HG03064 (cell line): Measurements from ENCODE around the gene COL5A1.
"Not testable (repeated sequence)": the region's sequence is repeated elsewhere in the genome, so short reads cannot be mapped to it uniquely, and the experiment has no call there.

Experiments
- ATAC-seq: cut with Tn5 transposase; IDR thresholded peaks from one replicate; pipeline ENCODE4 v1.9.1; 2021; ENCODE audit warnings: low read depth; ENCODE audit not compliant: unreplicated experiment

The COL5A1 gene

DNA sequence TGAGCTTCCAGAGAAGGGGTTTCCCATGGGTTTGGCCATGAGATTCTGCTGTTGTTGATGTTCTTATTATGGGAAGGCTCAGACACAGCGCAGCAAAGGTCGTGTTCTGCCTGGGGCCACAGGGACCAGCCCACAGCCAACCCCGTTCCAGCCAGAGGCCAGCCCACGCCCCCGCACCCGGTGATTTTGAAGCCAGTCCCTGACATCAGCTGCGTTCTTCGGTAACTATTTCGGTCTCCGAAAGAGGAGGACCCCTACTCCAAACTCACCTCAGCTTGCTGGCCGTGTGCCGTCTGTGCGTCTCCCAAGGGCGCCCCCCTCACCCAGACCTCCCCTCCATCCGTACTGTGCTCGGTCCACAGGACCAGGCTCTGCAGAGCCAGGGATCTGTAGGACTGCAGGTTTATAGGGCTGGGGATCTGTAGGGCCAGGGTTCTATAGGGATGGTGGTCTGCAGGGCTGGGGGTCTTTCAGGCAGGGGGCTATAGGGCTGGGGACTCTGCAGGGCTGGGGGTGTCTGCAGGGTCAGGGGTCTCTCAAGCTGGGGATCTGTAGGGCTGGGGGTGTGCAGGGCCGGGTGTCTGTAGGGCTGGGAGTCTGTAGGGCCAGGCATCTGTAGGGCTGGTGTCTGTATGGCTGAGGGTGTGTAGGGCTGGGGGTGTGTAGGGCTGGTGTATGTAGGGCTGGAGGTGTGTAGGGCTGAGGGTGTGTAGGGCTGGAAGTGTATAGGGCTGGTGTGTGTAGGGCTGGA is 11.8 kb downstream of the COL5A1 start:
- ATAC-seq = no peak

DNA sequence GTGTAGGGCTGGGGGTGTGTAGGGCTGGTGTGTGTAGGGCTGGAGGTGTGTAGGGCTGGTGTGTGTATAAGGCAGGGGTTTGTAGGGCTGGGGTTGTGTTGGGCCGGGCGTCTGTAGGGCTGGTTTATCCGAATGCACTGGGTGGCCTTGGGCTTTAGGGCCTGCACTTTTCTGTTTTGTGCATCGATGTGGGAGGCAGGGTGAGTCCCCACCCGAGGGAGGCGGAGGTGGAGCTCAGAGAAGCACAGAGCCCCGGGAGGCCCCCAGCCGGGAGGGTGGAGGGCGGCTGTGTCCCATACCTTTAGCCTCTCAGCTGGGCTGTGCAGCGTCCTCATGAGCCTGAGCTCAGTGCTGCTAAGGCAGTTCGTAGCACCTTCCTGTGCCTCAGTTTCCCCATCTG is 13.5 kb downstream of the COL5A1 start:
- no peak for ATAC-seq

GRCh38 chr9:134655586-134656333 is 14.2 kb downstream of the COL5A1 start:
- no peak for ATAC-seq

- ATAC-seq = no peak
Measured at GRCh38 chr9:134656334-134657006, 14.9 kb downstream of the COL5A1 start.

DNA sequence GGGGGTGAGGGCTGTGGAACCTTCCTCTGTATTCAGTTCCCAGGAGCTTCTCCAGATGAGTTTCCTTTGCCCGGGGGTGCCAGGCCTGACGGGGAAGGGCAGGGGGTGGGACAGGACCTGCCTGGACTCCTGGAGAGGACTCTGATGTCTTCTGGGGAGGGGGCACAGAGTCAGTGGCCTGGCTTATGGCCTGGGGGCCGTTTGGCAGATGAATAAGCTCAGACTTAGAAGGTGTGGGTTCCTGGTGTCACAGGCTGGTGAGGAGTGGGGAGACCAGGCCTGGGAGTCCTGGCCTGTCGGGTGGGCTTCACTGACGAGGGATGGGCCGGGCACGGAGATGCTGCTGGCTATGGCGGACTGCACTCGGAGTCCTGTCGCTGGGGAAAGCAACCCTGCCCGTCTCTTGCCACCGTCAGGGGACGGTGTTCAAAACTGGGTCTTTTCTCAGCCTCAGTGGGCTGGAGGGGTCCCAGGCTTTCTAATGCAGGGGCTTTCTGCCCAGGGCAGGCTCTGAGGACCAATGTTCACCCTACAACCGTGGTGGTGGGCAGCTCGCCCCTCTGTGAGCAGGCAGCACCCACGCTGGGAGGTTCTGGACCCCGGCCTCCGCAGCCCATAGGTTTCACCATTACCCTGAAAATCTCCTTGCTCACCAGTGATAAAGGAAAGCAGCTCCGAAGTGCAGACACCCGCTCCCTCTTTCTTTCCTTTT is 16.2 kb downstream of the COL5A1 start:
- ATAC-seq = no peak

DNA sequence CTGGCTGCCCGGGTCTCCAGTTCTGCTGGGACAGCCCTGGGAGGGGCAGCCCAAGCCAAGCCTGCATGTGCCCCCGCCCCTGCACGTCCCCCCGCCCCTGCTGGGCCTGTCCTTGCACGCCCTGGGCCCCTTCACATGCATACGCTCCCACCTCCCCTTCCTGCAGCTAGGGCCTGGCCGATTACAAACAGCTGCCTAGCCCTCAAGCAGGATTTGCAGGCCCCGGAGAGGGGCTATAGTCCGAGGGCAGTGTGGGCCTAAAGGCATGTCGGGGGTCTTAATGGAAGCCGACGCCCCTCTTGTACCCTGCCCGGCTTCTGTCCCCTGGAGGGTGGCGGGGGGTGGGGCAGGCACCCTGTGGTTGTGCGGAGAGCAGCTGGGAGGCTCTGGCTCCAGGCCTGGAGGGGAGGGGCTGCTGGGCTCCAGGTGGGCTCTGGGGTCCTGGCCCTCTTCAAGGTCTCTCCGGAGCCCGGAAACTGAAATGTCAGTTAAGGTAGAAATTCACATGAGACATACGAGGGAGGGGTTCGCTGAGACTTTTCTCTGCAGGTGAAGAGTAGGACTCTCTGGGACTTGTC is 16.9 kb downstream of the COL5A1 start:
- no peak for ATAC-seq

DNA sequence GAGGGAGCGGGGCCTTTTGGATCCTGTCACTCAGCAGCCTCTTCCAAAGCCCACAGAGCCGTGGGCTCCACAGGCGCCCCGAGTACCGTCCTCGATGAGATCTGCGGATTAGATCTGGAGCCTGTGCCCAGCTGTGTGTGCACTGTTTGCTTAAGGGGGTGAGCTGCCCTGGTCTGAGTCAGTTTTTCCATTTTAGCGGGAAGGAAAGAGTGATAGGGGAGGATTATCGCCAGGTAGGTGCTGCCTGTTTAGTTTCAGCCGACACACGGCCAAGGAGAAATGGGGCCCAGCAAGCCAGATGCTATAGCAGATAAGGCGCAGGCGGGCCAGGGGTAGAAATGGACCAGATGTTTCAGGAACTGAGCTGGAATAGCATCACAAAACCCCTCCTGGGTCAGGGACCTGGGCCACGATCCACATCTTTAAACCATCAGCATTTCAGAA is 18.1 kb downstream of the COL5A1 start:
- no peak for ATAC-seq

- ATAC-seq = no peak
Measured at GRCh38 chr9:134660407-134660806, 18.8 kb downstream of the COL5A1 start.

GRCh38 chr9:134661299-134661698 is 19.7 kb downstream of the COL5A1 start:
- ATAC-seq = no peak

- ATAC-seq = no peak
Measured at GRCh38 chr9:134661791-134662142, 20.2 kb downstream of the COL5A1 start.

- no peak for ATAC-seq
Measured at GRCh38 chr9:134662143-134662876, 20.7 kb downstream of the COL5A1 start.

DNA sequence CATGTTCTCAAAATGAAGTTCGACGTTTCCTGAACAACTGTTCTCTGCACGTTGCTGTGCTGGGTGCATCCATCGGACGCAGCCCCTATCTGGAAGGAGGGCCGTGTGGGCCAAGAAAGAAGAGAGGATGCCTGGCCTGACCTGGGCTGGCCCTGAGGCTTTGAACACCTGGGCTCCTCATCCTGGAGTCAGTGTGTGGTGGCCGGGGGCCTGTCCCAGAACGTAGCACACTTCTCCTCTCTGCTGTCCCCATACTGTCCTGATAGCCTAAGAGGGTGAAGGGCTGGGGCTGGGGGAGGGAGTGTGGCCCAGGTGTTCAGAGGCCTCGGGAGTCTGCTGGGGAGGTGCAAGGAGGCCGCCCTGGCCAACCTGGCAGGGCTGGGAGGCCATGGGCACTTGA is 21.5 kb downstream of the COL5A1 start:
- ATAC-seq = no peak

- ATAC-seq = no peak
Measured at GRCh38 chr9:134663753-134664415, 22.3 kb downstream of the COL5A1 start.

DNA sequence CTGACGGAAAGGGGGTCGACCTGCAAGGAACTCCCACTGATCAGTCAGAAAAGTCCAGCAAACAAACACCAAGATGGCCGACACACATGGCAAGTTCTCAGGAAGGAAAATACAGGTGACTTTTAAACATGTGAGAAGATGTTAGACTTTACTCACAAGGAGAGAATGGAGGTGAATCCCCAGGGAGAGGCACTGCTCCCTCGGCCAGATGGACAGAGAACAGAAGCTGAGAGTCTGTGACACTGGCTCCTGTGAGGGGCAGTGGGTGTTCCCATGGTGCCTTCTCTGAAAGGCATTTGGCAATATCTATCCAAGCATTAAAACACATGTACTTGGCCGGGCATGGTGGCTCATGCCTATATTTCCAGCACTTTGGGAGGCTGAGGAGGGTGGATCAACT is 22.8 kb downstream of the COL5A1 start:
- no peak for ATAC-seq

DNA sequence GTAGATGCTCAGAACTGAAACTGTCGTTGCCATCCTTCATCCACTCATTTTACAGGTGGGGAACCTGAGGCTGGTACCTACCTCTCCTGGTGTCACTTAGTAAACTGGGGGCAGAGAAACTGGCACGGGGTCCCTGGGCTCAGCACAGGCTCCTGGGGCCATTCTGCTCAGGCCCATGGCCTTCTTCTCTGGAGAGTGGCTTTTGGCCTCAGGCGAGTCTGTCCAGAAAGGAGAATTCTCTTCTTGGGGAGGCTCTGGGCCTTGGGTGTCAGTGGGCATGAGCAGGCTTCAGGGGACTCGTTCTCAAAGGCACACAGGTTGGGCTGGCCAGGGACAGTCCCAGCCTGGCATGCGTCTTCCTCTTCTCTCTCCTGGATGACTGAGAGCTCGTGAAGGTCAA is 24.6 kb downstream of the COL5A1 start:
- ATAC-seq = no peak

GRCh38 chr9:134666831-134667230 is 25.2 kb downstream of the COL5A1 start:
- ATAC-seq = no peak

DNA sequence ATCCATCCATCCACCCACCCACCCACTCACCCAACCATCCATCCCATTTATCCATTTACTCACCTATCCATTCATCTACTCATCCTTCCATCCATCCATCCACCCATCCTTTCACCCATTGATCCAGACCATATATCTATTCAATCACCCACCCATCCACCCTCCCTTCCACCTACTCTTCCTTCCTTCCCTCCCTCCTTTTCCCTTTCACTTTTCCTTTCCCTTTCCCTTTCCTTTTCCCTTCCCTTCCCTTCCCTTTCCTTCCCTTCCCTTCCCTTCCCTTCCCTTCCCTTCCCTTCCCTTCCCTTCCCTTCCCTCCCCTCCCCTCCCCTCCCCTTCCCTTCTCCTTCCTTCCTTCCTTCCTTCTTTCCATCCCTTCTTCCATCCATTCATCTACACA is 27.4 kb downstream of the COL5A1 start:
- ATAC-seq = not testable (repeated sequence)

DNA sequence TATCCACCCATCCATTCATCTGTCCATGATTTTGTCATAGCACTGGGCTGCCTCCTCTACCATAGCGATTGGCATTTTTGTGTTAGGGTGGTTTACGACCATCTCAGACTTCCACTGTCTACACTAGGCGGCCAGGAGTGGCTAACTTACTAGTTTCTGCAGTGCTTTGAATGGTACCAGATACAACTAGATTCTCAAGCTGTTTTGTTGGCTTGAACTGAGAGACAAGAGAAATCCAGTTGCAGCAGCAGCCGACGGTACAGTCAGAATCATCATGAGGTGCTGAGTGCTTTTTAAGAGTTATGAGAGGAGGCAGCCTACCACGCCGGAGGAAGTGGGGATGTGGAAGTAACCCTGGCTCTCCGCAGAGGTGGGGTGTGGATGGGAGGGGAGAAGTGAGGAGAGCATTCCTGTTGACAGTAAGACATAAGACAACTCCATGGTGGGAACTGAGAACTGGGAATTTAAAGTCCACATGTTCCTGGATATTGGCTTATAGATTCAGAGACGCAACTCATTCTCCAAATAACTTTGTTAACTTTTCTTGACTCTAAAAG is 27.9 kb downstream of the COL5A1 start:
- ATAC-seq = no peak

DNA sequence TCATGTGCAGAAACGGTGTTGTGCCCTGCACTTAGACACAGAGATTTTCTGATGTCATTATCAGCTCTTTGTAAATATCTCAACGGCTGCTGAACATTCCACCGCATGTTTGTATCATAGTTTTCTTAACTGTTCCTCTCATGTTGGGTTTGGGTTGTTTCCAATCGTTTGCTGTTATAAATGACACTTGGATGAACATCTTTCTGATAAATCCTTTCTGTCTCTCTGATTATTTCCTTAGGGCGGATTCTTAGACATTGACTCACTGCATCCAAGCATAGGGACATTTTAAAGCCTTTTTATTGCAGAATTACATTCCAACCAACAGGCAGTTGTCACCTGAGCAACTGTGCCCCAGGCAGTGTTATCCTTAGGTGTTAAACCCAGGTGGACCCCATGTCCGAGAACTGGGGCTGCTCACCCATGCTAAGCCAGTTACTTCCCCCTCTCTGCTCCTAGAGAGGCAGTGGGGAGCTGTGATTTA is 28.5 kb downstream of the COL5A1 start:
- no peak for ATAC-seq
